NCI-H146 treated with DMSO at 0.1 percent for 48 hours (cell line): ENCODE measurements around the gene AMH.
A peak's percentile ranks its signal among the peaks of the same experiment; 100 is the strongest.

ENCODE experiments used
- DNase-seq: peaks from one replicate; lab custom pipeline; 2025; ENCODE audit not compliant: unreplicated experiment; lab: John Stamatoyannopoulos, UW

Gene AMH

GRCh38 chr19:2247433-2248101, 1.6 kb upstream of the AMH start:
- DNase-seq, result no peak

- DNase-seq, result no peak
These were observed 750 bp upstream of the AMH start for GRCh38 chr19:2248136-2249009.

GRCh38 chr19:2249880-2250765, 1.0 kb downstream of the AMH start:
- DNase-seq, result no peak

GRCh38 chr19:2250766-2251105, 1.6 kb downstream of the AMH start:
- DNase-seq, result no peak

GRCh38 chr19:2251106-2252054, 2.3 kb downstream of the AMH start:
- no peak for DNase-seq

- no peak for DNase-seq
These were observed 3.1 kb downstream of the AMH start for GRCh38 chr19:2252055-2252796.

GRCh38 chr19:2252797-2253105, 3.6 kb downstream of the AMH start:
- DNase-seq, result no peak

GRCh38 chr19:2253106-2254063, 4.3 kb downstream of the AMH start:
- DNase-seq, result no peak

- no peak for DNase-seq
These were observed 5.1 kb downstream of the AMH start for GRCh38 chr19:2254064-2254872.

GRCh38 chr19:2255112-2255845, 6.2 kb downstream of the AMH start:
- no peak for DNase-seq

- DNase-seq, result peak; percentile 57
These were observed 7.0 kb downstream of the AMH start, which contains the start of gene JSRP1 for GRCh38 chr19:2255982-2256685. Gene JSRP1 (minus strand): TSS chr19:2256417. CDS start chr19:2255314, 1,103 bp downstream.

GRCh38 chr19:2259336-2259735, 10.2 kb downstream of the AMH start:
- no peak for DNase-seq

GRCh38 chr19:2260341-2260805, 11.2 kb downstream of the AMH start:
- no peak for DNase-seq

GRCh38 chr19:2261438-2262172, 12.5 kb downstream of the AMH start:
- no peak for DNase-seq

- DNase-seq, result no peak
These were observed 17.3 kb downstream of the AMH start for GRCh38 chr19:2266183-2266993.
